SW480 (cell line): Measurements from ENCODE around the gene CCM2.
A peak's percentile ranks its signal among the peaks of the same experiment; 100 is the strongest.
"Not testable (repeated sequence)": the region's sequence is repeated elsewhere in the genome, so short reads cannot be mapped to it uniquely, and the experiment has no call there.

ENCODE experiments used
- DNase-seq: peaks from one replicate; pipeline ENCODE4 v3.0.0-alpha.2; 2016; ENCODE audit warnings: low spot score

The CCM2 gene

DNA sequence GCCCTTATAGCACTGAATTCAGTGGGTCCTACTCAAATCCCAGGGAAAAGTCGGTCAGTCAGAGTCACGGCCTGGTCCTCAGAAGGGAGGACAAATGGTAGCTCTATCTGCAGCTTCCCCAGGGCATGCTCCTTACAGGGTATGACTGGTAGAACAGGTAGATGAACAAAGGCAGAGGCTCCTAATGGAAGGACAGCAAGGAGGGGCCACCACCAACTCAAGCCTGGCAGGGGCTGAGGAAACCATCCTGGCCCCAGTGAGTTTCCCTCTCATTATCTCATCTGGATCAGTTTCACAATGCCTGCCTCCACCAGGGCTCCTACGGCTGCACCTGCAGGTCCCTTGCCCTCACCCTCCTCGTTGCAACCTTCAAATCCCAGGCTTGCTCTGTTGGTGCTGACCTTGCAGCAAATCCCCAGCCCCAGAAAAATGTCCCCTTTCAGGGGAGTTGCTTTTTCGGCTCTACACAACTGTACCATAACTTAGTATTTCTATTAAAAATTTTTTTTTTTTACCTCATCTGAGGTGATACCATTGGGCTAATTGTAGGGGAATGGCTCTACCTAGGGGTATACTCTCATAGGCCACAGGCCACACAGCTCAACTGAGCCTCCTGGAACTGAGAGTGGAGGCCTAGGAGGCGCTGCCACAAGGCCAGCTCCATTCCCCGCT lies 18.8 kb upstream of the CCM2 start:
- no peak for DNase-seq

DNA sequence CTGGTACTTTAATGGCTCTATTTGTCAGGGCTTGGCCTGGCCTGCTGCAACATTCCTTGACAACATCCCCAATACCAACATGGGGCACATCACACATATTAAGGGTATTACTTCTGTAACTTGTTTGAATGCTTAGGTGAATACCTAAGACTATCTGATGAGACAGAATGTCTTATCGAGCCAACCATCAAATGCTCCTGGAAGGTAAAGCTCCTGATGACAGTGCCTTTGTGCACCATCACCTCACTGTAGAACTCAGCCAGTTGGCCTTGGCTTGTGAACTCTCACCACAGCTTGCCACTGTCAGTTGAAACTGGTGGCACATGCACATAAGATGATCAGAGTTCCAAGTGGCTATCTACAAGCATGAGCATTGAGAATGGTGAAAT lies 17.5 kb upstream of the CCM2 start:
- DNase-seq: no peak

- no peak for DNase-seq
Measured at GRCh38 chr7:44982970-44983369, 17.0 kb upstream of the CCM2 start.

- no peak for DNase-seq
Measured at GRCh38 chr7:44983742-44984477, 16.1 kb upstream of the CCM2 start.

DNA sequence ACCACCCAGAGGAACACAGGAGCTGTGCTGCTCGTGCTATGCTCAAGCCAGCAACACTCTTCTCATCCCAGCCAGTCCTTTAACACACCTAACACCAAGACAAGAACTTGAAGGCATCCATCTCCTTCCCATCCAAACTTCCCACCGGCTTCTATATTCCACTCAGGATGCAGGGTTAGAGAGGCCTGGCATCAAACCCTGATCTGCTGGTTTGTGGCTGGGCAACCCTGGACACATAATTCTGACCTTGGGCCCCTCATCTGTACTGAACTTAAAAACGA lies 15.6 kb upstream of the CCM2 start:
- DNase-seq: no peak

- no peak for DNase-seq
Measured at GRCh38 chr7:44985033-44985695, 14.8 kb upstream of the CCM2 start.

- no peak for DNase-seq
Measured at GRCh38 chr7:44985900-44986217, 14.1 kb upstream of the CCM2 start.

GRCh38 chr7:44986218-44987053 lies 13.6 kb upstream of the CCM2 start:
- peak; percentile 97 for DNase-seq

- no peak for DNase-seq
Measured at GRCh38 chr7:44987457-44987856, 12.5 kb upstream of the CCM2 start.

GRCh38 chr7:44987996-44988395 lies 12.0 kb upstream of the CCM2 start:
- DNase-seq: no peak

GRCh38 chr7:44988701-44989100 lies 11.3 kb upstream of the CCM2 start:
- DNase-seq: no peak

DNA sequence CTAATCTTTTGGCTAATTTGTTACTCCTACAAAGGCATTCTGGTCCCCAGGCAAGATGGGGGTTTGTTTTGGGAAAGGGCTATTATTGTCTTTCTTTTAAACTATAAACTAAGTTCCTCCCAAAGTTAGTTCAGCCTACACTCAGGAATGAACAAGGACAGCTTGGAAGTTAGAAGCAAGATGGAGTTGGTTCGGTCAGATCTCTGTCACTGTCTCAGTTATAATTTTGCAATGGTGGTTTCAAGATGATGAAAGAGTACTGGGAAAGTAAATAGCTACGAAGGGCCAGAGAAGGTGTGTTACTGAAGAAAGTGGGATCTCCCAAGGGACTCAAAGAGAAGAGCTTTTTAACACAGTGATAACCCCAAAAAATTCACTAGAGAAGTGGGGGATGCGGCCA lies 10.9 kb upstream of the CCM2 start:
- no peak for DNase-seq

DNA sequence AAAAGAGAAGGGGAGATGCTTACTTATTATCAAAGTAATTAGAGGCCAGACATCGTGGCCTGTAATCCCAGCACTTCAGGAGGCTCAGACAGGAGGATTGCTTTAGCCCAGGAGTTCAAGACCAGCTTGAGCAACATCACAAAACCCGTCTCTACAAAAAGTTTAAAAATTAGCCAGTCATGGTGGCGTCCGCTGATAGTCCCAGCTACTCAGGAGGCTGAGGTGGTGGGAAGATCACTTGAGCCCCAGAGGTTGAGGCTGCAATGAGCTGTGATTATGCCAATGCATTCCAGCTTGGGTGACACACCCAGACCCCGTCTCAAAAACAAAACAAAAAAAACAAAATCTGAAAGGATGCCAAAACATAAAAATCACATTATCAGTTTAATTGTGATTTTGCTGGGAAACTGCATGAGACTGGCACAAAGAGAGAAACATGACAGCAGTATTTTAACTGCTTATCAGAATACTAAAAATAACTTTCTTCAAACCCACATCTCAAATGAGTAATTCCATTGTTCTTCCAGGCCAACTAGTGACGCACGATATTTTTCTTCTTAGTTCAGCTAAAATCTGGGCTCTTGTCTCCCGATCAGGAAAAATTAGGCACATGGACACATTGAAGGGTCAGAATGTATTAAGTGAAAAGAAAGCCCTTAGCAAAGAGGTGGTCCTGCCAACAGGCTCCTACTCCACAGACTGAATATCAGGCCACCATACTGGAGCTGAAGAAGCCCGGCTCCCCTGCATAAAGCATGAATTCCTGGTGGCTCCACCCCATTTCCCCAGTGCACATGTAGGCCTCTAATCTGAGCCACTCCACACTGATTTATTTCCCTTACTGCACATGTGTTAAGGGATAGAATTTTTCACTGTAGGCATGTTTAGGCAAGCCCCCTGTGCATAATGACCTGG lies 9.6 kb upstream of the CCM2 start:
- no peak for DNase-seq

DNA sequence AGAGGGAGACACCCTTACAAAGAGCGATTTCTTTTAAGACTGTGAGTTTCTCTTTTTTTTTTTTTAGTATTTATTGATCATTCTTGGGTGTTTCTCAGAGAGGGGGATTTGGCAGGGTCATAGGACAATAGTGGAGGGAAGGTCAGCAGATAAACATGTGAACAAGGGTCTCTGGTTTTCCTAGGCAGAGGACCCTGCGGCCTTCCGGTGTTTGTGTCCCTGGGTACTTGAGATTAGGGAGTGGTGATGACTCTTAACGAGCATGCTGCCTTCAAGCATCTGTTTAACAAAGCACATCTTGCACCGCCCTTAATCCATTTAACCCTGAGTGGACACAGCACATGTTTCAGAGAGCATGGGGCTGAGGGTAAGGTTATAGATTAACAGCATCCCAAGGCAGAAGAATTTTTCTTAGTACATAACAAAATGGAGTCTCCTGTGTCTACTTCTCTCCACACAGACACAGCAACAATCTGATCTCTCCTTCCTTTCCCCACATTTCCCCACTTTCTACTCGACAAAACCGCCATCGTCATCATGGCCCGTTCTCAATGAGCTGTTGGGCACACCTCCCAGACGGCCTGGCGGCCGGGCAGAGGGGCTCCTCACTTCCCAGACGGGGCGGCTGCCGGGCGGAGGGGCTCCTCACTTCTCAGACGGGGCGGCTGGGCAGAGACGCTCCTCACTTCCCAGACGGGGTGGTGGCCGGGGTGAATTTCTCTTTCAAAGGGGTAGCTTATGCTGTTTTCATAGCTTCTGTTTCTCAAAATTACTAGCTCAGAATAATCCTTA lies 7.8 kb upstream of the CCM2 start:
- DNase-seq: not testable (repeated sequence)

GRCh38 chr7:44994877-44995554 lies 5.0 kb upstream of the CCM2 start:
- DNase-seq: no peak

- DNase-seq: no peak
Measured at GRCh38 chr7:44995555-44996493, 4.2 kb upstream of the CCM2 start.

- no peak for DNase-seq
Measured at GRCh38 chr7:44998153-44998871, 1.7 kb upstream of the CCM2 start.

DNA sequence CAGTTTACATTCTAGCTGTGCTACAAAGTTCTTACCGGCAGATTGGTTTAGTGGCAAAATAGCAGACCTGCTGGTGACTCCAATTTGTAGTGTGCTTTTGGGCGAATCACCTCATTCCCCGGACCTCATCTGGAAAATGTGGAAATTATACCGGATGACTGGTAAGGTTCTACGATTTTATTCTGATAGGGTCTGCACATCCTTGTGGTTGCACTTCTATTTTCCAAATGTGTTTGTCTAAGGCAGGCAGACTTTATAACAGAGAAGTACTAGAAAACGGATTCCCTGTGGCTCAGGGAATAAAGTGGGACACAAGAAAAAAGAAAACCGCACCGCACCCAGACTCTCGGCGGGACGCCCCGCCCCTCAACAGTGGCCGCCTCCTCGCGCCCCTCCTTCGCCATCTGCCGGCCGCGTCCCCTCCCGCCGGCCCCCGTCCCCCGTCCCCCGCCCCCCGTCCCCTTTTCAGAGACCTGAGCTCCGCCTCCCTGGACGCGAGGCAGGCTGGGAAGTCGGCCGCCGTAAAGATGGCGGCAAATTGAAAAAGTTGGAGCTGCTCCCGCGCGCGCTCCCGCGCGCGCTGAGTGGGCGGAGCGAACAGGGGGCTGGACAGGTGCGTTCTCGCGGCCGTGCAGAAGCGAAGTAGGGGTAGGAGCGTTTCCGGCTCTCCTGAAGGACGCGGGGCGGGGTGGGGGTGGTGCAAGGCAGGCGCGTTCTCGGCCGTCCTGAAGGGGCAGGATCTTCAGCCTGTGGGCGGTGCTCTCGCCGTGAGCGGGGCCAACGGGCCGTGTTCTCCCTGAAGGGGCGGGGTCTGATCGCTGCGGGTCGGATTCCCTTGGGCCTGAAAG lies 532 bp upstream of the CCM2 start:
- peak; percentile 100 for DNase-seq
